ENCODE data around the gene CMC1.

DNA sequence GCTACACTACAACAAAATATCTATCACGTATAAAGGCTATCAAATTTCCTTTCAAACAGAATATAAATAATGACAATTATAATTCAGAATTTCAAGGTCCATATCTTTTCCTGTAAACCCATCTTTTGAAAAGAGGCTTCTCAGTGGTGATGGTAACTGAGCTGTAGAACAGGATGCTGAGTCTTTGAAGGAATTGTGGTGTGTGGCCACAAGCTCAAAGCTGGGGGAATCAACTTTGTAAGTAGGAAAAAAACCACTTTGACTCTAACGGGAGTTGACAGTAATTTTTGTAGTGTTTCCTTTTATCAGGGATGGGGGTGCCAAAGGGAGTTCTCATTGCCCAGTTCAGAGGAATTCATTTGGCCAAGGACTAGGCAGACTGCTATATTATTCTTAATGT lies 93.8 kb downstream of the CMC1 start:
- TF ChIP-seq, protein P1, sequence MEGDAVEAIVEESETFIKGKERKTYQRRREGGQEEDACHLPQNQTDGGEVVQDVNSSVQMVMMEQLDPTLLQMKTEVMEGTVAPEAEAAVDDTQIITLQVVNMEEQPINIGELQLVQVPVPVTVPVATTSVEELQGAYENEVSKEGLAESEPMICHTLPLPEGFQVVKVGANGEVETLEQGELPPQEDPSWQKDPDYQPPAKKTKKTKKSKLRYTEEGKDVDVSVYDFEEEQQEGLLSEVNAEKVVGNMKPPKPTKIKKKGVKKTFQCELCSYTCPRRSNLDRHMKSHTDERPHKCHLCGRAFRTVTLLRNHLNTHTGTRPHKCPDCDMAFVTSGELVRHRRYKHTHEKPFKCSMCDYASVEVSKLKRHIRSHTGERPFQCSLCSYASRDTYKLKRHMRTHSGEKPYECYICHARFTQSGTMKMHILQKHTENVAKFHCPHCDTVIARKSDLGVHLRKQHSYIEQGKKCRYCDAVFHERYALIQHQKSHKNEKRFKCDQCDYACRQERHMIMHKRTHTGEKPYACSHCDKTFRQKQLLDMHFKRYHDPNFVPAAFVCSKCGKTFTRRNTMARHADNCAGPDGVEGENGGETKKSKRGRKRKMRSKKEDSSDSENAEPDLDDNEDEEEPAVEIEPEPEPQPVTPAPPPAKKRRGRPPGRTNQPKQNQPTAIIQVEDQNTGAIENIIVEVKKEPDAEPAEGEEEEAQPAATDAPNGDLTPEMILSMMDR (IDR thresholded peaks at IDR 0.05; ENCODE audit: insufficient read depth, low read length, poor library complexity, severe bottlenecking): no peak
- TF ChIP-seq EZH2phosphoT487 (conservative IDR thresholded peaks at IDR 0.05; ENCODE audit: low read length): no peak
